Mammary epithelial cell (primary cell): ENCODE measurements around the gene CEACAM6.

Source experiments
- EZH2 ChIP-seq: IDR thresholded peaks from 2 replicates; pipeline ENCODE4 v1.6.1; 2012; ENCODE audit warnings: low read length, inconsistent platforms, borderline replicate concordance
- TF ChIP-seq, protein P1 (sequence below), 2 donors: IDR thresholded peaks in 1 of 2; conservative IDR thresholded peaks in 1 of 2; 2 replicates each; pipeline ENCODE4 v1.5.1; 2011 to 2012; ENCODE audit warnings: inconsistent platforms in 2 of 2, low read length in 2 of 2, mild to moderate bottlenecking in 2 of 2, control low read depth in 1 of 2, low read depth in 1 of 2; ENCODE audit not compliant: insufficient read depth in 1 of 2; ENCODE audit errors: extremely low read depth in 1 of 2

DNA sequence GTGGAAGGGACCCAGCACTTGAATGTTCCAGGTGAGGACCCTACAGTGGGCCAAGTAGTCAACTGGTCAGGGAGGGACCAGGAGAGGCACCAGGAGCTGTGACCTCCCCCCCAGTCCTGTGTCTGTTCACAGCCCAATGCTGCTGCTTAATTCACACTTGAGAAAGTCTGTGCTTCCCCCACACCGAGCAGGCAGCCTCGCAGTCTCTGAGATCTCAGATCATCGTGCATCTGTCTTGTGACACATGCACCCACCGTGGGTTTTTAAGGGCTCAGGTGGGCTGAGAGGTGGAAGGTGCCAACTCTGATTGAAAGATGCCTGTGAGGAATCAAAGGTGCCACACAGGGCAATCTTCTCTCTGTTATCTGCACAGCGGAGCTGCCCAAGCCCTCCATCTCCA lies 40.7 kb upstream of the CEACAM6 start:
- TF ChIP-seq, protein P1, sequence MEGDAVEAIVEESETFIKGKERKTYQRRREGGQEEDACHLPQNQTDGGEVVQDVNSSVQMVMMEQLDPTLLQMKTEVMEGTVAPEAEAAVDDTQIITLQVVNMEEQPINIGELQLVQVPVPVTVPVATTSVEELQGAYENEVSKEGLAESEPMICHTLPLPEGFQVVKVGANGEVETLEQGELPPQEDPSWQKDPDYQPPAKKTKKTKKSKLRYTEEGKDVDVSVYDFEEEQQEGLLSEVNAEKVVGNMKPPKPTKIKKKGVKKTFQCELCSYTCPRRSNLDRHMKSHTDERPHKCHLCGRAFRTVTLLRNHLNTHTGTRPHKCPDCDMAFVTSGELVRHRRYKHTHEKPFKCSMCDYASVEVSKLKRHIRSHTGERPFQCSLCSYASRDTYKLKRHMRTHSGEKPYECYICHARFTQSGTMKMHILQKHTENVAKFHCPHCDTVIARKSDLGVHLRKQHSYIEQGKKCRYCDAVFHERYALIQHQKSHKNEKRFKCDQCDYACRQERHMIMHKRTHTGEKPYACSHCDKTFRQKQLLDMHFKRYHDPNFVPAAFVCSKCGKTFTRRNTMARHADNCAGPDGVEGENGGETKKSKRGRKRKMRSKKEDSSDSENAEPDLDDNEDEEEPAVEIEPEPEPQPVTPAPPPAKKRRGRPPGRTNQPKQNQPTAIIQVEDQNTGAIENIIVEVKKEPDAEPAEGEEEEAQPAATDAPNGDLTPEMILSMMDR (conservative IDR thresholded peaks at IDR 0.05 in 1 of 2, IDR thresholded peaks at IDR 0.05 in 1 of 2; ENCODE audit: extremely low read depth in 1 of 2, insufficient read depth in 1 of 2, low read depth in 1 of 2, low read length in 2 of 2): no peak
- TF ChIP-seq EZH2: no peak
